Fibroblast of pulmonary artery (primary cell): ENCODE results near the gene JUP.

ENCODE experiments used
- DNase-seq: peaks from one replicate; pipeline ENCODE4 v3.0.0-alpha.2; 2010; ENCODE audit warnings: low read depth
- H3K4me3 ChIP-seq: replicated peaks from 2 replicates; pipeline ENCODE4 v1.5.1; 2011; ENCODE audit warnings: low read depth, mild to moderate bottlenecking, control low read depth, low read length, moderate library complexity
- TF ChIP-seq, protein P1 (sequence below): IDR thresholded peaks from 2 replicates; pipeline ENCODE4 v1.5.1; 2011; ENCODE audit warnings: mild to moderate bottlenecking, control low read depth, low read length, inconsistent platforms; ENCODE audit errors: missing control alignments

The JUP gene

DNA sequence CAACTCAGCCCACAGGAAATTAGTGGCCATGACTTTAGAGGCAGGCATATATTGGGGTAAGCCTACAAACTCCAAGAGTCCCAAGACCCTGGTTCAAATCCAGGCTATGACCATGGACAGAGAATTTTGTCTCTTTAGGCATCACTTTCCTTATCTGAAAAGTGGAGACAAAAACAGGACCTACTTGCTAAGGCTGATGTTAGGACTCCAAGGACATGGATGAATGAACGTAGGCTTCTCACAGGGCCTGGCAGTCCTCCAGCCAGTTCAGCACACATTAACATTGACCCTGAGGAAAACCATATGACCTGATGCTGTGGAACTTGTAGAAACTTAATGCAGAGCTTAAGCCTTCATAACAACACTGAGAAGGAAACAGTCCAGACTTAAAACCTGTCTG, 27.7 kb upstream of the JUP start:
- TF ChIP-seq, protein P1, sequence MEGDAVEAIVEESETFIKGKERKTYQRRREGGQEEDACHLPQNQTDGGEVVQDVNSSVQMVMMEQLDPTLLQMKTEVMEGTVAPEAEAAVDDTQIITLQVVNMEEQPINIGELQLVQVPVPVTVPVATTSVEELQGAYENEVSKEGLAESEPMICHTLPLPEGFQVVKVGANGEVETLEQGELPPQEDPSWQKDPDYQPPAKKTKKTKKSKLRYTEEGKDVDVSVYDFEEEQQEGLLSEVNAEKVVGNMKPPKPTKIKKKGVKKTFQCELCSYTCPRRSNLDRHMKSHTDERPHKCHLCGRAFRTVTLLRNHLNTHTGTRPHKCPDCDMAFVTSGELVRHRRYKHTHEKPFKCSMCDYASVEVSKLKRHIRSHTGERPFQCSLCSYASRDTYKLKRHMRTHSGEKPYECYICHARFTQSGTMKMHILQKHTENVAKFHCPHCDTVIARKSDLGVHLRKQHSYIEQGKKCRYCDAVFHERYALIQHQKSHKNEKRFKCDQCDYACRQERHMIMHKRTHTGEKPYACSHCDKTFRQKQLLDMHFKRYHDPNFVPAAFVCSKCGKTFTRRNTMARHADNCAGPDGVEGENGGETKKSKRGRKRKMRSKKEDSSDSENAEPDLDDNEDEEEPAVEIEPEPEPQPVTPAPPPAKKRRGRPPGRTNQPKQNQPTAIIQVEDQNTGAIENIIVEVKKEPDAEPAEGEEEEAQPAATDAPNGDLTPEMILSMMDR: no peak
- peak; percentile 41 for DNase-seq
- H3K4me3 ChIP-seq: peak overlapping the region; percentile 86

DNA sequence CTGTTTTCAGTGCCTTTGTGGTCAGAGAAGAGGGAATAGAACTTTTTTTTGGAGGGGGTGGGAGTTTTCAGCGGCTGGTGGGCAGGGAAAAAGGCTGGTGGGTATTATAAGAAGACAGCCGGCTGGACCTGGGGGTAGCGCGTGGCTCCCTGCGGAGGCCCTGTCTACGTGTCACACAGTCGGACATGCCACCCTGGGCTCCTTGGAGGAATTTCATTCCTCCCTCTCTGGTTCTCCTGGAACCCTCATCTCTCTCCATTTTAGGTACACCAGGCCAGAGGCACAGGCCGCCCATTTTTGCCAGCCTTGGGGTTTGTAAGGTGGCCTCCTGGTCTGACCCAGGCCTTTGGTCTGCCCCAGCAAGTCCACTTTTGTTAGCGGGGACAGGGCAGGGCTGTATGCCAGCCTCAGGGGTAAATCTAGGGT, 27.2 kb upstream of the JUP start:
- H3K4me3 ChIP-seq: peak overlapping the region; percentile 86
- TF ChIP-seq, protein P1: no peak
- DNase-seq: no peak

DNA sequence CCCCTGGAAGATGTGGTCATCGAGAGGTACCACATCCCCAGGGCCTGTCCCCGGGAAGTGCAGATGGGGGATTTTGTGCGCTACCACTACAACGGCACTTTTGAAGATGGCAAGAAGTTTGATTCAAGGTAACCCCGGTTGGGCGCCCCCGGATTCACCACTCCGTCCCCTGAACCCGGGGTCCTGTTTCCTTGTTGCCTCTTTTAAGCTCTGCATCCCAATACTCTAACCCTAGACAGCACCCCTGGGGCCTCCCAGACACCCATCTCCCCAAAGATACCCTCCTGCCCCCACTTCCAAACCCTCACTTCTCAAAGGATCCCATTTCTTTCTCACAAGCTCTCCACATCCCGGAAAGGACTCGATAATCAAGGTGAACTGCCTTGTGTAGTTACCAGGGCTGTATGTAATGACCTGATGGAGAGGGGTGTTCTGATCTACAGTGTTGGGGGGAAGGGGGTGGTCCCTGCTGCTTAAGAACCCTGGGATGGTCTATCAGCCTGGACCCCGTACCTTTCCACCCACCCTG, 26.7 kb upstream of the JUP start:
- TF ChIP-seq, protein P1: no peak
- no peak for DNase-seq
- H3K4me3 ChIP-seq: peak overlapping the region; percentile 86

DNA sequence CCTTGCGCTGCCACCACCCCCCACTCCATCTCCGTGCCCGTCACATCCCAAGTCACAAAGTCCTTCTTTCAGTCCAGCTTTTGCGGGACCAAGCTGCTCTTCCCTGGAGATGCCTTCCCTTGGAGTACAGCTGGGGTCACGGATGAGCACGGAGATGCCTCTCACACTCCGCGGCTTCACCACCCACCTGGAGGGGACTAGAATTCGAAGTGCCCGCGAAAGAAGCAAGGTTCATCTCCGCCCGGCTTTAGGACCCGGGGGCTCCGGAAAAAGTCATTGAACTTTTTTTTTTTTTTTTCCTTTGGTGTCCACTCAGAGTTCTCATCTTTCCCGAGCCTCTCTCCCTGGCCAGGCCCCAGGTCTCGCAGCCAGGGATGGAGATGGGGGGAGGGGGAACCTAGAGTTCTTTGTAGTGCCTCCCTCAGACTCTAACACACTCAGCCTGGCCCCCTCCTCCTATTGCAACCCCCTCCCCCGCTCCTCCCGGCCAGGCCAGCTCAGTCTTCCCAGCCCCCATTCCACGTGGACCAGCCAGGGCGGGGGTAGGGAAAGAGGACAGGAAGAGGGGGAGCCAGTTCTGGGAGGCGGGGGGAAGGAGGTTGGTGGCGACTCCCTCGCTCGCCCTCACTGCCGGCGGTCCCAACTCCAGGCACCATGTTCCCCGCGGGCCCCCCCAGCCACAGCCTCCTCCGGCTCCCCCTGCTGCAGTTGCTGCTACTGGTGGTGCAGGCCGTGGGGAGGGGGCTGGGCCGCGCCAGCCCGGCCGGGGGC, 26.1 kb upstream of the JUP start, which contains the start of gene FKBP10:
TSS of gene FKBP10 (plus strand) at position 624 of the 771 bp plus-strand sequence. CDS start at position 655, 31 bp downstream.
- TF ChIP-seq, protein P1: no peak
- DNase-seq: peak; percentile 88
- peak within 1 kb of the TSS; percentile 86 for H3K4me3 ChIP-seq

DNA sequence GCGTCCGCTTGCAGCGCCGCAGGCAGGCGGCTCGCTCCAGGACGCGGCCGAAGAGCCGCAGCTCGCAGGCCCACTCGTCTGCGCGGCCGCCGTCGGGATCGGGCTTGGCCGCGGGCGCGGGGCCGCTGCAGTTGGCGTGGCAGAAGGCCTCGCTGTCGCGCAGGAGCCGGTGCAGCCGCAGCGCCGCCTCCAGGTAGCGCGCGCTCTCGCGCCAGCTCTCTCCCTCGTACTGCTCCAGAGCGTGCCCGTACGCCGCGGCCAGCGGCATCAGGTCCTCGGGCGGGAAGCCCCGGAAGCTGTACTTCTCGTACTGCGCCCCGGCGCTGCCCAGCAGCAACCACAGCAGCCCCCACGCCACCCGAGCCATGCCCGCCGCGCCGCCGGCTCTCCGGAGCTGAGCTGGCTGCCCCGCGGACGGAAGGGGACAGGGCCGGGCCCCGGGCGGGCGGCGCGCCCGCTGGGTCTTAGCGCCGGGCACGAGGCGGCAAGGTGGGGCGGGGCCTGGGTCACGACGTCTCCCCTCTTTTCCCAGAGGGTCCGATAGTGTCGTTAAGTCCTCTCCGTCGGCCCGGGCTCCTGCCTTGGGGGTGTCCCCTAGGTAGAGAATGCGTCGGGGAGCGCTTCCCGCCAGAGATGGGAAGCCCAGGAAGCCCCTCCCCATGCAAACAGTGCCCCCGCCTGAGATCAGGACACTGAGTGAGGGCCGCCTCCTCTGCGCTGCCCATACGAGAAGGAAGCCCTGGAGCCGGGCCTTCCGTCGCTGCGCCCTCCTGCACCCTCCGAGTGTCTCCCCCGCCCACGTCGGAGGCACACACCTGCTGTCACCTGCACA, 25.3 kb upstream of the JUP start, which contains the start of gene P3H4:
TSS of gene P3H4 (minus strand) at position 401 of the 832 bp plus-strand sequence. CDS start at position 367, 34 bp downstream.
- TF ChIP-seq, protein P1: peak; percentile 50

DNA sequence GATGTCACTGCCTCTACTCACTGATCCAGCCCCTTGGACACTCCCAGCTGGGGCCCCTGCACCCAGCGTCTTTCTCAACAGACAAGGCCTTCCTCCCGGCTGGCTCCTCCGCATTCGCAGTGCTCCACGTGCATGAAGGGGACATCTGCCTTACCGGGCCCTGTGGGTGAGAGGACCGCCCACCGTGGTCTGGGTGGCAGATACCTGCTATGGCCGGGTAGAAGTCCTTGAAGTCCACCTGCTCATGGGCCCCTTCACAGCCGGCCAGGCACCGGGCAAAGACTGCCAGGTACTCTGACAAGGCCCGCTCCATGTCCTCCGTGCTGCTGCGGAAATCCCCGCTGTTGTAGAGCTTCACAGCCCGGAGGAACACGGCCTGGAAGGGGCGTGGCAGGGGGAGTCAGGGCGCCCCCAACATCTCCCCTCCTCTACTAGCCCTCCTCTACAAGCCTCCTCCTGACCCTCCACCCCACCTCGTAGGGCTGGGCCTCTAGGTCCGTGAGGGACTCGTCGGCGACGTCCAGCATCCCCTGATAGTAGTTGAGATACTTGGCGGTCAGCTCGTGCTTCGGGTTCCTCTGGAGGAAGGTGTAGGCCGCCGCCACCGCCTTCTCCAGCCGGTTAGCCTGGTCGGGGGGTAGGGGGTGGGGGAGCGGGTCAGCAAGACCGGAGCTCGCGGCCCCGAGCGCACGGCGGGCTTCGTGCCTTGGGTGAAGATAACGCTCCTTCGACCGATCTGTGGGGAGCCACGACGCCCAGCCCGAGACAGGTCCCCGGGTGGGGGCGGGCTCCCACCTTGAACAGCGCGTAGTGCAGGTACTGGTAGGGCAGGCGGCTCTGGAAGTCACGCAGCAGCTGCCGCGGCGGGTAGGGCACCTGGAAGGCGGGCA, 24.4 kb upstream of the JUP start:
- TF ChIP-seq, protein P1: no peak
- DNase-seq: no peak
- H3K4me3 ChIP-seq: peak overlapping the region; percentile 86

More for the DNA sequence above, 25.3 kb upstream of the JUP start, which contains the start of gene P3H4:
- peak; percentile 80 for DNase-seq
- peak within 1 kb of the TSS; percentile 86 for H3K4me3 ChIP-seq
